Stimulated activated CD8-positive, alpha-beta memory T cell treated with anti-CD3 and anti-CD28 coated beads, Interleukin-4, amount 100 ng/mL, for 4 hours (primary cell): ENCODE measurements around the gene AGPAT2.

Experiments
- DNase-seq, 2 donors: peaks; one replicate each; pipeline ENCODE4 v3.0.0-alpha.2; 2020; ENCODE audit warnings: low read depth in 2 of 2, low spot score in 1 of 2

The AGPAT2 gene

GRCh38 chr9:136673975-136674785 lies 13.1 kb downstream of the AGPAT2 start:
- no peak for DNase-seq

GRCh38 chr9:136673088-136673974 lies 13.9 kb downstream of the AGPAT2 start:
- DNase-seq, result no peak

DNA sequence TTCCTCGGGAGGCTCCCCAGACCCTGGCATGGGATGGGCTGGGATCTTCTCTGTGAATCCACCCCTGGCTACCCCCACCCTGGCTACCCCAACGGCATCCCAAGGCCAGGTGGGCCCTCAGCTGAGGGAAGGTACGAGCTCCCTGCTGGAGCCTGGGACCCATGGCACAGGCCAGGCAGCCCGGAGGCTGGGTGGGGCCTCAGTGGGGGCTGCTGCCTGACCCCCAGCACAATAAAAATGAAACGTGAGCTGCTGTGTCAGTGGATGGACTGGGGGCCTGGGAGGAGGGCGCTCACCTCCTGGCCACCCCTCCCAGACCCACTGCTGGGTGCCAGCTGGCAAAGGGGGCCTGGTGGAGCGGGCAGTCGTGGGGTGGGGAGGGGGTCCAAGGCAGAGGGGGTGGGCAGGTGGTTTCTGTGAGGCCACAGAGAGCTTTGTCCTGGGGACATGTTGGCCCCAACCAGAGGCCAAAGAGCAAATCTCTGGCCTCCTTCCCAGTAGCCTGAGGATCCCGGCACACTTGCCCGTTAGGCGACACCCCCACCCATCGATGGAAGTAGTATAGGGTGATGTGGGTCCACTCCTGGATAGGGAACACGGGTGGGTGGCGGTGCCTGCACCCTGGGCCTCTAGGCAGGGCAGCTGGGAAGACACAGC lies 14.7 kb downstream of the AGPAT2 start:
- DNase-seq, result no peak

DNA sequence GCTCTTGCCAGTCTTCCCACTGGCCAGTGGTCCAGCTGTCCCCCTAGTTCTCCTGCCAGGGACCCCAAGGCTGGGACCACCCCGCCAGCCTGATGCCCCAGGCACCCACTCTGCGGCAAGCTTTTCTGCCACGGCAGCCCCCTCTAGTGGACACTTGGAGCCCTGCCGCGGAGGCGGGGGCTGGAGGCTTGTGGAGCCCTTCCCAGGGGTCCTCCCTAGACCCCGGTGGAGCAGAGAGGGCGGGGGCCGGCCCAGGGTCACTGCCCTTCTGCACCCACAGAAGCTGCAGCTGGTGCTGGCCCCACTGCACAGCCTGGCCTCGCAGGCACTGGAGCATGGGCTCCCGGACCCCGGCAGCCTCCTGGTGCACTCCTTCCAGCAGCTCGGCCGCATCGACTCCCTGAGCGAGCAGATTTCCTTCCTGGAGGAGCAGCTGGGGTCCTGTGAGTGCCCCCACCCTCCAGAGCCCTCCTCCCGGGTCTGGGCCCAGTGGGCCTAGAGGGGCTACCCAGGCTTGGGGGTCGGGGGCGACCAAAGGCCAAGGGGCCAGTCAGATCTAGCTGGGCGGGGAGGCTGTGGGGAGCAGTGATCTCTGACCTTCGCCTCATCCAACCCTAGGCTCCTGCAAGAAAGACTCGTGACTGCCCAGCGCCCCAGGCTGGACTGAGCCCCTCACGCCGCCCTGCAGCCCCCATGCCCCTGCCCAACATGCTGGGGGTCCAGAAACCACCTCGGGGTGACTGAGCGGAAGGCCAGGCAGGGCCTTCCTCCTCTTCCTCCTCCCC lies 15.4 kb downstream of the AGPAT2 start:
- DNase-seq, result peak in 1 of 2 donors; percentile 21

- no peak for DNase-seq
These were observed 16.0 kb downstream of the AGPAT2 start for GRCh38 chr9:136671254-136671614.

- DNase-seq, result no peak
These were observed 16.5 kb downstream of the AGPAT2 start for GRCh38 chr9:136670576-136671253.

GRCh38 chr9:136669791-136670464 lies 17.3 kb downstream of the AGPAT2 start:
- no peak for DNase-seq

DNA sequence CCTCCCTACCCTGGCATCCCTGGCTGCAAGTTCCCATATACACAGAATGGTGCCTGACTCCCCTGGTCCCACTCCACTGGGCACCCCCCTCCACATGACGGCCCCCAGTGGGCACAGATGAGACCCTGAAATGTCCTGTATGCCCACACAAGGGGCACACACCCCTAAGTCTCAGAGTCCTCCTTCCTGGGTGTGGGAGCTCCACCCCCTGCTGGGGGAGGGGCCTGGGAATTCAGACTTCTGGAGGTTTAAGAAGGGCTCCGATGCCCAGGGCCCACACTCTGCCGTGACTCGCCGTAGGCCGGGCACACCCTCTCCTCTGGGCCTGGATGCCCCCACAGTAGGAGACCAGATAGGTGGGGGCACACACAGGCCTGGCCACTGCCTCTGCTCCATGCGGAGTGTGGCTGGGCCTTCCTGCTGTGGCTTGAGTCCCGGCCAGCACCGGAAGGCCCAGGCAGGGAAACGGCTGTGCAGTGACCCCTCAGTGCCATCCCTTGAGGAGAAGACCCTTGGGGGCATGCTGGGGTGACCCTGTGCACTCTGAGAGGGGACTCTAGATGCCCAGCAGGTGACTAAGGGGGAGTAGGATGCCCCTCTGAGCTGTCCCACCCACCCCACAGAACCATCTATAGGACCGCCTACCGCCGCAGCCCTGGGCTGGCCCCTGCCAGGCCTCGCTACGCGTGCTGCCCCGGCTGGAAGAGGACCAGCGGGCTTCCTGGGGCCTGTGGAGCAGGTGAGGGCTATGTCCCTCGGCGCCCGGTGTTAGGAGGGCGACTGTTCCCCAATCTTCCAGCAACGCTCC lies 18.1 kb downstream of the AGPAT2 start:
- no peak for DNase-seq

GRCh38 chr9:136667940-136668760 lies 19.1 kb downstream of the AGPAT2 start:
- no peak for DNase-seq

DNA sequence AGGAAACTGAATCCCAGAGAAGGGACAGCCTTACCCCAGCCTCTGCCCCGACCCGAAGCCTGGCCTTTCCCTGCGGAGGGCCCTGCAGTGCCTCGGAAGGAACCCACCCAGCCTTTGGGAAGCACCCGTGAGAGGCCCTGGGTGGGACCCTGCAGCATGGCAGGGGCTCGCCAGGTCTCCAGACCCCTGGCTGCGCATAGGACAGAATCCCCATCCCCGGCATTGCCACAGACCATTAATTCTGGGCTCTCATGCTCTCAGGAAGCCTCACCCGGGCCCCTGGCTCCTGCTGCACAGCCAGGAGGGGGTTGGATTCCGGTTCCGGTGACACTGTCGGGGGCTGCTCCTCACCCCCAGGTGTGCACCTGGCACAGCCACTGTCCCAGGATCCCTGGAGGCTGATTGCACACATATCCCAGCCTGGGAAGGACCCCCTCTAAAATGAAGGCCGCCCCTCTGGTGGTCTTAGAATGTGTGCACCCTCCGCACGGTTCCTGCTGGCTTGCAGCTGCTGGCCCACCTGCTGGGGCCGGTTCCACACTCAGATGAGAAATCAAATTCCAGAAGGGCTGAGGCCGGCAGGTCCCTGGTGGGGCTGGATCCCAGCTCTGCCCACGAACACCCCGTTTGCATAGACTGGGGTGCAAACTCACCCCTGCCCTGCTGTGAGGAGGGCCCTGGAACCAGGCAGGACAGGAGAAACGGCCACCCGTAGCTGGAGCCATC lies 19.9 kb downstream of the AGPAT2 start:
- DNase-seq, result no peak

GRCh38 chr9:136666372-136667213 lies 20.7 kb downstream of the AGPAT2 start:
- DNase-seq, result no peak

- DNase-seq, result no peak
These were observed 21.4 kb downstream of the AGPAT2 start for GRCh38 chr9:136665704-136666371.

- DNase-seq, result no peak
These were observed 22.1 kb downstream of the AGPAT2 start for GRCh38 chr9:136665111-136665703.

- no peak for DNase-seq
These were observed 23.0 kb downstream of the AGPAT2 start for GRCh38 chr9:136664000-136664915.
